NCI-H526 treated with DMSO at 0.1 percent for 48 hours (cell line): Measurements from ENCODE around the gene PLEKHG4B.
A peak's percentile ranks its signal among the peaks of the same experiment; 100 is the strongest.

Source experiments
- DNase-seq: peaks from one replicate; lab custom pipeline; 2025; lab: John Stamatoyannopoulos, UW

Gene PLEKHG4B

DNA sequence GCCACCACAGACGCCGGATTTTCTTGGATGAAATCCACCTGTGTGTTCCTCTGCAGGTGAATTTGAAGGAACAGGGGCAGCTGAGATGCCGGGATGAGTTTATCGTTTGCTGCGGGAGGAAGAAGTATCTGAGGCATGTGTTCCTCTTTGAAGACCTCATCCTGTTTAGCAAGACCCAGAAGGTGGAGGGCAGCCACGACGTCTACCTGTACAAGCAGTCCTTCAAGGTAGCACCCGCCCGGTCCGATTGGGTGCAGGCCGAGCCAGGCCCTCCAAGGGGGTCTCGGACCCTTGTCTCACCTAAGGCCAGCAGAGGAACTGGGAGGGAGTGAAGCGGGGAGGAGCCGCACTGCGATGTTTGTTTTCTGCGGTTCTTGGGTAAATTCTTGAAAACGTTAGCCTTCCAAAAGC is 80.9 kb downstream of the PLEKHG4B start:
- DNase-seq = no peak

- DNase-seq = no peak
Observed at GRCh38 chr5:173392-174290, 81.7 kb downstream of the PLEKHG4B start.

GRCh38 chr5:174291-174600 is 82.3 kb downstream of the PLEKHG4B start:
- no peak for DNase-seq

GRCh38 chr5:174876-175465 is 83.0 kb downstream of the PLEKHG4B start:
- DNase-seq = no peak

- DNase-seq = no peak
Observed at GRCh38 chr5:176296-176823, 84.4 kb downstream of the PLEKHG4B start.

DNA sequence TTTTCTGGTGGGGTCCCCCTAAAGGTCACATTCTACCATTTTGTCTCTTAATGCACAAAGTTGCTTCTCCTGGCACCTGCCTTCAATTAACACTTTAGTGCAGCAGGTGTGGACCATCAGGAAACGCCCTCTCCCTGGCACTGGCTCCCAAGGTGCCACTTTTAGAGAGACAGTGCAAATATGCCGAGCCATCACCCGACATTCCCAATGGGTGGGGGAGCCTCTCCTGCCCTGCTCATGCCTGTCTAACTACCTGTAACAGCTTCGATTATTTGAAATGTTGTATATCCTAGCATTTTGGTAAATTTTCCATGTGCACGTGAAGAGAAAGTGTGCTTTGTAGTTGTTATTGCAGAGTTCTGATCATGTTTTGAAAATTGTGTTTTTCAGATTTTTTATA is 86.1 kb downstream of the PLEKHG4B start:
- DNase-seq = no peak

DNA sequence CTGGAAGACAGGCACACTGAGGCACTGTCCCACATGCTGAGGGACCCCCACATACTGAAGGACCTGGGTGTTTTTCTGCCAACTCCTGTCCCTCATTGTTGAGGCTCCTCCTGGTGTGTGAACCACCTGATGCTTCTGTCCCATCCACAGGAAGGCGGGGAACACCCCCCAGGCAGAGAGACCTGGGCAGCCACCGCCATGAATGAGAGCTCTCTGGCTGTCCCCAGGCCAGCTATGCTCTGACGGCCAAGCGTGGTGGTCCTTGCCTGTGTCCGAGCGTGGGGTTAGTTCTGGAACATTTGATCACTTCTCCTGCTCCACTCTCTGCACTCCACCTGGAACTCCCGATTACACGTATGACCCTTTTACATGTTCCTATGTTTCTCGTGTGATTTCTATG is 87.4 kb downstream of the PLEKHG4B start:
- DNase-seq = no peak

DNA sequence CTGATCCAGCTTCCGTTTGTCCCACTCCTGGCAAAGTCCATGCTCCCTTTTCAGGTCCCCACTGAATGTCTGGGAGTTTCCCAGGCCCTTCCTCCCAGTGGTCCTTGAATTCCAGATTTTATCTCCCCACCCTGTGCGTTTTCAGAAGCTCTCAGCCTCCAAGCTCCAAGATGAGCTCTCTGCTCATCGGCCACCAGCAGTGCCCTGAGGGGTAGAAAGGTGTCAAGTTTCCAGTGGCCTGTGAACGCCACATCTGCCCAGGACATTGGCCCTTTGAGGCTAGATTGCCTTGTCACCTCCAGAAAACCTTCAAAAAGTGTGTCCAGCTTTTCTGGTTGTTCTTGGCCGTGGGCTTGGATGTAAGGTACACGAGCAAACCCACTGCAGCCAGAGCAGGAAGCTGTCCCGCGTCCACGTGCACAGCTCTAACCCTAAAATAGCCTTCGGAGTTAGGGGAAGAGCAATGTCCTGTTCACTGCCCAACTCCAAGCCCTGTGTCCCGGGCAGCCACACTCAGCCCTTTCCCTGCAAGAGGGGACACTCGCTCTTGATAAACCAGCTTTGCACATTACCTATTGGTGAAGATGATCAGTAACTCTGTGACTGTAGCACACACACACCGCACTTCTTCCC is 88.4 kb downstream of the PLEKHG4B start:
- DNase-seq = no peak

- no peak for DNase-seq
Observed at GRCh38 chr5:181160-181559, 89.2 kb downstream of the PLEKHG4B start.

DNA sequence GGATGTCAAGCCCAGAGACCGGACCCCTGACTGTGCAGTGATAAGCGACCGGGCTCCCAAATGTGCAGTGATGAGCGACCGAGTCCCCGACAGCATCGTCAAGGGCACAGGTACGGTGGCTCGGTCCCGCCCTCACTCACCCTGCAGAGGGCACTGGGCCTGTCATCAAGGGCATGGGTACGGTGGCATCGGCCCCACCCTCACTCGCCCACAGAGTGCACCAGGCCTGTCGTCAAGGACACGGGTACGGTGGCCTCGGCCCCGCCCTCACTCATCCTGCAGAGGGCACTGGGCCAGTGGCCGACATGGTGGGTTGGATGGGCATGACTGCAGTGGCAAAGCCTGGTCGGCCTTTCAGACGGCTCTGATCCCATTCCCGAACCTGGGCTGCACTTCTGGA is 89.6 kb downstream of the PLEKHG4B start:
- no peak for DNase-seq

- DNase-seq = no peak
Observed at GRCh38 chr5:182126-182525, 90.2 kb downstream of the PLEKHG4B start.

GRCh38 chr5:184471-184870 is 92.5 kb downstream of the PLEKHG4B start:
- no peak for DNase-seq

DNA sequence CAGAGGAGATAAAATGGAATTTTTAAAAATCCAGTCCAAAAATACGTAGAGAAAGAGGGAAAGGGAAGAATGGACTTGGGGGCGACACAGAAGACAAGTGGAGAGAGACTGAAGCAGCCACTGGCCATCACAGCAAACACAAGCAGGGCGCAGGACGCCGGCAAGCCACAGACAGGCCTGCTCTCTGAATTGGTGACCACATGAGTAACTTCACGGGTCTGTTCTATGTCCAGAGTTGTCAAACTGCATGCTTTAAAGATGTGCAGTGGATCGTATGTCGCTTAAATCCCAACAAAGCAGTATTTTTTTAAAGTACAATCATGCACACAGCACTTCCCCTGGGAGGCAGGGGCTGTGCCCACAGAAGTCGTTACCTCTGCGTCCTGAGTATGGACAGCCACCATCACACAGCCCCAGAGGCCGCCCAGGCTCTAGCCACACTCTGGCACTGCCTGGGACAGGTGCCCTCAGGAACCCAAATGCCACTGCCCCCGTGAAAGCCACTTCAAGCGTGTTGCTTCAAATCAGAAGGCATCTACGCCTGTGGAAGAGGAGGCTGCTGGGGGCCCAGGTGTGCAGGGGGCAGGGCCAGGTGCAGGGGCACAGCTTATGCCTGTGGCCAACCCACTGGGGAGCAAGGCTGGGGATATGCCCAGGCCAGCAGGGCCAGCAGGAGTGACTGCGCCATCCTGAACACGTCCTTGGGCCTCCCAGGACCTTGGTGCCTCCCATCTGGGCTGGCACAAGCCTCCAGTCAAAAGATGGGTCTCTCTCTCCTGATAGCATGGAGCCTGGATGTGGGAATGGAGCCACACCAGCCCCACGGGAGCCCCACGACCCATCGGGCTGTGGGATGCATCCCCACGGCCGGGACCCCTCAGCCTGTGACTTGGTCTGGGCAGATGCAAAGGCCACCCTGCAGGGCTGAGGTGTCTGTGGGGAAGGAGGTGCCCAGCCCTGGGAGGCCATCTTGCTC is 93.4 kb downstream of the PLEKHG4B start:
- DNase-seq = no peak

- no peak for DNase-seq
Observed at GRCh38 chr5:186091-187041, 94.4 kb downstream of the PLEKHG4B start.

DNA sequence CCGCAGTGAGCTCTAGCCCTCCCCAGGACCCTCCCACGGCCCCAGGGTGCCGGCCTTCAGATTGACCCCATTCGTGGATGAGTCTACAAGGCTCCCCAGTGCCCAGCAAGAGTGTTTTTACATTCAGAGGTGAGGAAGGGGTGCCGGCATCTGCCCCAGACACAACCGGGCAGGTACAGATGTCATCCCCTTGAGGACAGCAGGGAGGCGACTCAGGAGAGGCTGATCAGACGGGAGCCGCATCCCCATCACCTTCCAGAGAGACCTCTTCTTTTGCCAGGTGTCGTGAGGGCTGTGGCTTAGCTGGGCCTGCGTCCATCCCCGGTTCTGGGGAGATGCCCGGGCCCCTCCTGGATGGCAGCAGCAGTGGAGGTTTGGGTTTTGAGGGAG is 95.1 kb downstream of the PLEKHG4B start:
- no peak for DNase-seq

DNA sequence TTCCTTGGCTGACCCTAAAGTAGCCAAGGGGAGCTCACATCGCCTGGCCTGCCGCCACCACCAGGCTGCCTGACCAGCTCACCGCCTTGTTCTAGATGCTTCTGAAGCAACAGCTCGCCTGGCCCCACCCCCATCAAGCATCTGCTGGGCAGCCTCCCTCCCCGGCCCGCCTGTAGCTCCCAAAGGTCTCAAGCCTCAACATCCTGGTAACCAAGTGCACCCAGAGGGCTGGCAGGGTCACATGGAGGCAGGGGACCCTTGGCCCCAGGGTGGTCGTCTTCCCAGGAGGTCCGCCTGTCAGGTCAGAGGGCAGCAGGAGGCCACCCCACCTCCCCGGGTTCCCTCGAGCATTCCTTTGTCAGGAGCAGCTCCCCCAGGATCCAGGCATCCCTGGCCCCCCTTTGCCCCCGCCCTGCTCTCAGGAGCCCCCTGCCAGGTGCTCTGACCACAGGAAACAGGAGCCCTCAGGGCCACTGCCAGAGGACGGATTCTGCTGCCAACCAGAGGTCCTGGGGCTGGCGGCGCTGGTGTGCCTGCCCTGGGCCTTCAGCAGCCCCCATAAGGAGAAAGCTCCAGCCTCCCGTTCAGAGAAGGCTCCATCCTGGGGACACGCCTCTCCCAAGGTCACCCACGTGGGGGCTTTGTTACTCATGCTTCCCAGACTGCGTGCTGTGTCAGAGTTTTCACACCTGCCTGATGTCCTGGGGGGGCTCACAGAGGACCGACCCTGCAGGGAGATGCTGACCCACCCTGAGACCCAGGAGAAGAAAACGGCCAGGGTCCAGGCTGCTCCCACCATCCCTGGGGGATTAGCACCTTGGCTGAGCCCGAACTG is 95.9 kb downstream of the PLEKHG4B start:
- DNase-seq = no peak

- DNase-seq = peak; percentile 71
Observed at GRCh38 chr5:188488-189481, 96.8 kb downstream of the PLEKHG4B start.

DNA sequence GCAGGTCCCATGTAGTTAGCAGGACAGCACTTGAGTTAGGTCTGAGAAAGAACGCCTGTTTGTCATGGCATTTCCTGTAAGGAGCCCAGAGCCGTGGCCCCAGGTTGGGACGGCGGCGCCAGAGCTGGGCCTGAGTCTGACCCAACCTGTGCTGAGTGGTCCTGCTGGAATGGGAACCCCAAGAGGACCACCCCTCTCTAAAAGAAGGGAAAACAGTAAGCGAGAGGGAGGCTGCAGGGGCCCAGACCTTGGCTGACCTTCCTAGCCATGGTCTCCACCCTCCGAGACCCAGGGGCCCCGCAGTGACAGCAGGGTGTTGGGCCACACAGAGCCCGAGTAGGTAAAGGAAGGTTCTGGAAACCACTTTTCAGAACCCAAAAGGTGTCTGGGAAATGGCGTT is 97.5 kb downstream of the PLEKHG4B start:
- no peak for DNase-seq

GRCh38 chr5:189976-190365 is 98.0 kb downstream of the PLEKHG4B start:
- DNase-seq = no peak
